ENCODE measurements around the gene SPINDOC. TPM values are rescaled to one million over a fixed set of nuclear protein-coding genes. Genes with fewer than 3 reads are reported as not detected.

SPINDOC gene
- total and polyA plus RNA-seq, 9 of the 15 experiments (the other 6 are each of a cell fraction or from before 2014, with no cell fraction given): 0.70 to 36.3 (median 19.6) TPM

DNA sequence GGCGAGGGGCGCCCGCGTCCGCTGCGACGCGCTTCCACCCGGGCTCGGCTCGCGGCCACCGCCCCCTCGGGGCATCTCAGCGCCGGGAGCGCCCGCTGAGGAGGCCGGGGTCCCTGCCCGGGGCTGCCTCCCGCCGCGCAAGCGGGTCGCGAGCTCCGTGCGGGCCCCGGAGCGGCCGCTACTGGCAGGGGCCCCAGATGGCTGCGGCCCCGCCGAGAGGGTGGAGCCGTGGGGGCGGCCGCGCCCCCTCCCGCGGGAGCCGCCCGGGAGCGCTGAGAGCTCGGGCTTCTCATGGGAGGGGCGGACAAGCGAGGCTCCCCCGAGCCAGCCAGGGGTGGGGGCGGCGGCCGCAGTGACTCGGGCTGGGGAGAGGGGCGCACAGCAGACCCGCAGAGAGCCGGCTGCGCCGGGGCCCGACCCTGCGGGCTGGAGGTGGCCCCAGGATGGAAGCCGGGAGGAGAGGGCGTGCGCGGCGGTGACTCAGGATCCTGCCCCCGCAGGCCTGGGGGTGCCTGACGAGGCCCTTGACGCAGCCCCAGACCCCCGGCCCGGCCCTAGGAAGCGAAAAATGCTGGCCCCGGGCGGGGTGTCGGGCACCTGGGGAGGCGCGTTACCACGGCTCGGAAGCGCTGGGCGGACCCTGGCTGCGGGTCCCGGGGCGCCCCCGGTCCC, 44.1 kb upstream of the SPINDOC start (continued):
- TF ChIP-seq, protein P1, sequence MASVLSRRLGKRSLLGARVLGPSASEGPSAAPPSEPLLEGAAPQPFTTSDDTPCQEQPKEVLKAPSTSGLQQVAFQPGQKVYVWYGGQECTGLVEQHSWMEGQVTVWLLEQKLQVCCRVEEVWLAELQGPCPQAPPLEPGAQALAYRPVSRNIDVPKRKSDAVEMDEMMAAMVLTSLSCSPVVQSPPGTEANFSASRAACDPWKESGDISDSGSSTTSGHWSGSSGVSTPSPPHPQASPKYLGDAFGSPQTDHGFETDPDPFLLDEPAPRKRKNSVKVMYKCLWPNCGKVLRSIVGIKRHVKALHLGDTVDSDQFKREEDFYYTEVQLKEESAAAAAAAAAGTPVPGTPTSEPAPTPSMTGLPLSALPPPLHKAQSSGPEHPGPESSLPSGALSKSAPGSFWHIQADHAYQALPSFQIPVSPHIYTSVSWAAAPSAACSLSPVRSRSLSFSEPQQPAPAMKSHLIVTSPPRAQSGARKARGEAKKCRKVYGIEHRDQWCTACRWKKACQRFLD (CRISPR knock-in tag; IDR thresholded peaks at IDR 0.05): no peak
- TF ChIP-seq HMGN3 (IDR thresholded peaks at IDR 0.05; ENCODE audit: borderline replicate concordance, extremely low read depth, insufficient read length, low read depth, low read length): no peak
- no peak for TF ChIP-seq JUNB (CRISPR knock-in tag; conservative IDR thresholded peaks at IDR 0.05)
- TF ChIP-seq ZNF324 (CRISPR knock-in tag; IDR thresholded peaks at IDR 0.05): no peak
- TF ChIP-seq FOXJ2 (tag; IDR thresholded peaks at IDR 0.05): no peak
- TF ChIP-seq RBM25 (IDR thresholded peaks at IDR 0.05; ENCODE audit: low read depth, low read length, severe bottlenecking): no peak
- TF ChIP-seq ETS1 (conservative IDR thresholded peaks at IDR 0.05; ENCODE audit: control insufficient read depth, low read depth, low read length): no peak
- TF ChIP-seq ZNF311 (CRISPR knock-in tag; IDR thresholded peaks at IDR 0.05): no peak
- TF ChIP-seq NCOR1 (IDR thresholded peaks at IDR 0.05): no peak
- TF ChIP-seq TBL1XR1 (IDR thresholded peaks at IDR 0.05; ENCODE audit: low read length in 2 of 2): no peak
- TF ChIP-seq HCFC1 (IDR thresholded peaks at IDR 0.05; ENCODE audit: low read depth, low read length): no peak
- no peak for TF ChIP-seq ETS2 (tag; IDR thresholded peaks at IDR 0.05; ENCODE audit: borderline replicate concordance, poor library complexity, severe bottlenecking)
- TF ChIP-seq ZNF274 (IDR thresholded peaks at IDR 0.05; ENCODE audit: borderline replicate concordance, low read depth, low read length): no peak
- TF ChIP-seq, protein P2, sequence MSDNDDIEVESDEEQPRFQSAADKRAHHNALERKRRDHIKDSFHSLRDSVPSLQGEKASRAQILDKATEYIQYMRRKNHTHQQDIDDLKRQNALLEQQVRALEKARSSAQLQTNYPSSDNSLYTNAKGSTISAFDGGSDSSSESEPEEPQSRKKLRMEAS (CRISPR knock-in tag; IDR thresholded peaks at IDR 0.05): no peak
- TF ChIP-seq, protein P3, sequence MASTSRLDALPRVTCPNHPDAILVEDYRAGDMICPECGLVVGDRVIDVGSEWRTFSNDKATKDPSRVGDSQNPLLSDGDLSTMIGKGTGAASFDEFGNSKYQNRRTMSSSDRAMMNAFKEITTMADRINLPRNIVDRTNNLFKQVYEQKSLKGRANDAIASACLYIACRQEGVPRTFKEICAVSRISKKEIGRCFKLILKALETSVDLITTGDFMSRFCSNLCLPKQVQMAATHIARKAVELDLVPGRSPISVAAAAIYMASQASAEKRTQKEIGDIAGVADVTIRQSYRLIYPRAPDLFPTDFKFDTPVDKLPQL (IDR thresholded peaks at IDR 0.05; ENCODE audit: extremely low read depth, insufficient read length): no peak
- no peak for TF ChIP-seq TSC22D4 (tag; IDR thresholded peaks at IDR 0.05)
- no peak for TF ChIP-seq DLX4 (CRISPR knock-in tag; IDR thresholded peaks at IDR 0.05)
- TF ChIP-seq ZNF699 (CRISPR knock-in tag; IDR thresholded peaks at IDR 0.05; ENCODE audit: insufficient replicate concordance): no peak
- TF ChIP-seq, protein P4, sequence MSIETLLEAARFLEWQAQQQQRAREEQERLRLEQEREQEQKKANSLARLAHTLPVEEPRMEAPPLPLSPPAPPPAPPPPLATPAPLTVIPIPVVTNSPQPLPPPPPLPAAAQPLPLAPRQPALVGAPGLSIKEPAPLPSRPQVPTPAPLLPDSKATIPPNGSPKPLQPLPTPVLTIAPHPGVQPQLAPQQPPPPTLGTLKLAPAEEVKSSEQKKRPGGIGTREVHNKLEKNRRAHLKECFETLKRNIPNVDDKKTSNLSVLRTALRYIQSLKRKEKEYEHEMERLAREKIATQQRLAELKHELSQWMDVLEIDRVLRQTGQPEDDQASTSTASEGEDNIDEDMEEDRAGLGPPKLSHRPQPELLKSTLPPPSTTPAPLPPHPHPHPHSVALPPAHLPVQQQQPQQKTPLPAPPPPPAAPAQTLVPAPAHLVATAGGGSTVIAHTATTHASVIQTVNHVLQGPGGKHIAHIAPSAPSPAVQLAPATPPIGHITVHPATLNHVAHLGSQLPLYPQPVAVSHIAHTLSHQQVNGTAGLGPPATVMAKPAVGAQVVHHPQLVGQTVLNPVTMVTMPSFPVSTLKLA (conservative IDR thresholded peaks at IDR 0.05): peak in 1 of 2 experiments; percentile 30; a peak in 1 of 4 replicates
- TF ChIP-seq, protein P5, sequence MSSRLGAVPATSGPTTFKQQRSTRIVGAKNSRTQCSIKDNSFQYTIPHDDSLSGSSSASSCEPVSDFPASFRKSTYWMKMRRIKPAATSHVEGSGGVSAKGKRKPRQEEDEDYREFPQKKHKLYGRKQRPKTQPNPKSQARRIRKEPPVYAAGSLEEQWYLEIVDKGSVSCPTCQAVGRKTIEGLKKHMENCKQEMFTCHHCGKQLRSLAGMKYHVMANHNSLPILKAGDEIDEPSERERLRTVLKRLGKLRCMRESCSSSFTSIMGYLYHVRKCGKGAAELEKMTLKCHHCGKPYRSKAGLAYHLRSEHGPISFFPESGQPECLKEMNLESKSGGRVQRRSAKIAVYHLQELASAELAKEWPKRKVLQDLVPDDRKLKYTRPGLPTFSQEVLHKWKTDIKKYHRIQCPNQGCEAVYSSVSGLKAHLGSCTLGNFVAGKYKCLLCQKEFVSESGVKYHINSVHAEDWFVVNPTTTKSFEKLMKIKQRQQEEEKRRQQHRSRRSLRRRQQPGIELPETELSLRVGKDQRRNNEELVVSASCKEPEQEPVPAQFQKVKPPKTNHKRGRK (tag; IDR thresholded peaks at IDR 0.05): no peak

All from K562 (cell line).